Cardiac fibroblast (primary cell): Measurements from ENCODE around the gene KIN.

ENCODE experiments used
- DNase-seq, 2 donors: peaks; one replicate each; pipeline versions ENCODE4 v3.0.0 to v3.0.0-alpha.2; 2010; ENCODE audit warnings: low read depth in 2 of 2
- H3K4me3 ChIP-seq, 2 donors: replicated peaks in 1 of 2; 1 replicate in 1 of 2; 2 replicates in 1 of 2; pipeline ENCODE4 v1.5.1; 2011; ENCODE audit warnings: low read depth in 2 of 2, low read length in 2 of 2, mild to moderate bottlenecking in 2 of 2, moderate library complexity in 1 of 2
- TF ChIP-seq, protein P1 (sequence below): IDR thresholded peaks from one replicate; pipeline ENCODE4 v1.5.1; 2011; ENCODE audit warnings: low read depth, mild to moderate bottlenecking, low read length, inconsistent platforms

KIN gene

GRCh38 chr10:7738536-7739407 lies 49.0 kb downstream of the KIN start:
- TF ChIP-seq, protein P1, sequence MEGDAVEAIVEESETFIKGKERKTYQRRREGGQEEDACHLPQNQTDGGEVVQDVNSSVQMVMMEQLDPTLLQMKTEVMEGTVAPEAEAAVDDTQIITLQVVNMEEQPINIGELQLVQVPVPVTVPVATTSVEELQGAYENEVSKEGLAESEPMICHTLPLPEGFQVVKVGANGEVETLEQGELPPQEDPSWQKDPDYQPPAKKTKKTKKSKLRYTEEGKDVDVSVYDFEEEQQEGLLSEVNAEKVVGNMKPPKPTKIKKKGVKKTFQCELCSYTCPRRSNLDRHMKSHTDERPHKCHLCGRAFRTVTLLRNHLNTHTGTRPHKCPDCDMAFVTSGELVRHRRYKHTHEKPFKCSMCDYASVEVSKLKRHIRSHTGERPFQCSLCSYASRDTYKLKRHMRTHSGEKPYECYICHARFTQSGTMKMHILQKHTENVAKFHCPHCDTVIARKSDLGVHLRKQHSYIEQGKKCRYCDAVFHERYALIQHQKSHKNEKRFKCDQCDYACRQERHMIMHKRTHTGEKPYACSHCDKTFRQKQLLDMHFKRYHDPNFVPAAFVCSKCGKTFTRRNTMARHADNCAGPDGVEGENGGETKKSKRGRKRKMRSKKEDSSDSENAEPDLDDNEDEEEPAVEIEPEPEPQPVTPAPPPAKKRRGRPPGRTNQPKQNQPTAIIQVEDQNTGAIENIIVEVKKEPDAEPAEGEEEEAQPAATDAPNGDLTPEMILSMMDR = no peak
- no peak overlapping the region for H3K4me3 ChIP-seq
- no peak for DNase-seq

GRCh38 chr10:7734821-7735220 lies 53.0 kb downstream of the KIN start:
- no peak overlapping the region for H3K4me3 ChIP-seq
- TF ChIP-seq, protein P1 = no peak
- no peak for DNase-seq

DNA sequence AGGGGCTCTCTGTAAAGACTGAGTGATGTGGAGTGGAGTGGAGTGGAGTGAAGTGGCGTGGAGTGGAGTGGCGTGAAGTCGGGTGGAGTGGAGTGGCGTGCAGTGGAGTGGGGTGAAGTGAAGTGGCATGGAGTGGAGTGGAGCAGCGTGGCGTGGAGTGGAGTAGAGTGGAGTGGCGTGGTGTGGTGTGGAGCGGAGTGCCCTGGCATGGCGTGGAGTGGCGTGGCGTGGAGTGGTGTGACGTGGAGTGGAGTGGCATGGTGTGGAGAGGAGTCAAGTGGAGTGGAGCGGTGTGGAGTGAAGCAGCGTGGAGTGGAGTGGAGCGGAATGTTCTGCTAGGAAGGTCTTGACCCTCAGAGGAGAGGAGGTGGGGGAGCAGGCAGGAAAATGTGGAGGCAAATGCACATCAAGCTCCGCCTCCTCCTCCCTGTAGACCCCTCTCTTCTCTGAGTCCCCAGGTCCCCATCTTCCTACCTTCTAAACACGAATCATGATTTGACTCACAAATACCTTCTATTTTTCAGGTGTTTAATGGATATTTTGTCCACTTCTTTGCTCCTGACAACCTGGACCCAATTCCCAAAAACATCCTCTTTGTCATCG lies 64.8 kb downstream of the KIN start:
- TF ChIP-seq, protein P1 = no peak
- H3K4me3 ChIP-seq = no peak overlapping the region
- DNase-seq = no peak

DNA sequence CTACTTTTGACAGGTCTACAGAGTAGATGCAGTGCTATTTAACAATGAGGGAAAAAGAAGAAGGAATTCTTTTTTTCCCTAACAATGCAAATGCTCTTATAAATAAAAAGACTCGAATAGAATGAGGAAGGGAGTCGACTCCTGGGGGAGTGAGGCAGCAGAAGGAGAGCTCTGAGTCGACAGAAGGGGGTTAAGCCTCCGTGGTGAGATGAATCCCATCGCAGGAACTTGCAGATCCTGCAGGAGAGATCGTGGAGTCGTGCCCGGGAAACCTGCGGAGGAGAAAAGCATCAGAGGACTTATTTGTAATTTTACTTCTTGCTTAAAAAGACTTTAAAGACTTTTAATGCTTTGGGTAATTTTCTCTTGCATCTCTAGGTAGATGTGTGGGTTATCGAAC lies 67.3 kb downstream of the KIN start:
- TF ChIP-seq, protein P1 = no peak
- no peak for DNase-seq
- no peak overlapping the region for H3K4me3 ChIP-seq

DNA sequence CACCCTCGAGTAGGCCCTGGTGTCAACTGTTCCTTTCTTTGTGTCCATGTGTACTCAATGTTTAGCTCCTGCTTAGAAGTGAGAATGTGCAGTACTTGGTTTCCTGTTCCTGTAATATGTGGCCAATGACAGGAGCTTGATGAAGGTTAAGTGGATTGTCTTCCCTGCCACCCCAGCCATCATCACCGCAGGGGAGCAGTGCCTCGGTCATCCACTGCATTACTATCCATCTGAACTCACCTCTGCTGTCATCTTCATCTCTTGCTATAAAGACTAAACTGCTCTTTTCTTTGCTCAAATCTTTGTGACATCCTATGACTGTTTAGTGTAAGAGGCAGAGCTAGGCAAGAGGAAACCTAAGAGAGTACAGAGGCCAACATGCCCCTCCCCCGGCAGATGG lies 69.1 kb downstream of the KIN start:
- TF ChIP-seq, protein P1 = no peak
- DNase-seq = no peak
- no peak overlapping the region for H3K4me3 ChIP-seq

GRCh38 chr10:7717767-7718166 lies 70.0 kb downstream of the KIN start:
- no peak for DNase-seq
- no peak overlapping the region for H3K4me3 ChIP-seq
- TF ChIP-seq, protein P1 = no peak
